AG04449 (cell line): ENCODE results near the gene PLEKHB1.

Experiments used
- CTCF ChIA-PET: fragments of 350-600 bp; formaldehyde crosslinking; extraction: SDS; loops from one replicate; lab custom pipeline; 2021; ENCODE audit warnings: antibody characterized with exemption; lab: Yijun Ruan, JAX
- POLR2A ChIA-PET: fragments of 400-600, 350-600 bp; formaldehyde crosslinking; extraction: SDS; loops from one replicate; lab custom pipeline; 2020; ENCODE audit warnings: antibody characterized with exemption, inconsistent platforms; lab: Yijun Ruan, JAX
- DNase-seq: peaks from one replicate; pipeline ENCODE4 v3.0.0-alpha.2; 2010; ENCODE audit warnings: low read depth, low spot score
- H3K4me3 ChIP-seq: 2 replicates; pipeline ENCODE4 v1.5.1; 2011; ENCODE audit warnings: low read depth, mild to moderate bottlenecking, control low read depth, low read length
- CTCF ChIP-seq: IDR thresholded peaks from one replicate; pipeline ENCODE4 v1.5.1; 2011; ENCODE audit warnings: mild to moderate bottlenecking, moderate library complexity, low read length, control low read depth, inconsistent platforms; ENCODE audit not compliant: insufficient read depth; ENCODE audit errors: missing control alignments

Gene PLEKHB1

GRCh38 chr11:73633999-73634398, 12.4 kb upstream of the PLEKHB1 start:
- CTCF ChIA-PET = interaction anchor here (6.5 kb wide), 1 partner anchor 9 kb away, joined by 66 read pairs; no protein-coding TSS in a partner anchor
- H3K4me3 ChIP-seq = no peak overlapping the region
- no peak for TF ChIP-seq CTCF
- no peak for DNase-seq
- POLR2A ChIA-PET = no interaction called here

- POLR2A ChIA-PET = no interaction called here
- no peak for DNase-seq
- CTCF ChIA-PET = interaction anchor here (1.1 to 6.5 kb wide), 4 partner anchors 10 to 25 kb away, joined by 3 to 66 read pairs (median 6); no protein-coding TSS in a partner anchor
- TF ChIP-seq CTCF = no peak
- H3K4me3 ChIP-seq = no peak overlapping the region
These were observed 10.7 kb upstream of the PLEKHB1 start for GRCh38 chr11:73635721-73636120.

GRCh38 chr11:73636249-73636648, 10.1 kb upstream of the PLEKHB1 start:
- no peak for TF ChIP-seq CTCF
- ChIA-PET POLR2A (no interaction called here), CTCF (interaction anchor here (1.1 to 6.5 kb wide), 5 partner anchors 9 to 329 kb away, joined by 3 to 66 read pairs (median 3); no protein-coding TSS in a partner anchor)

GRCh38 chr11:73637012-73637411, 9.4 kb upstream of the PLEKHB1 start:
- ChIA-PET CTCF (interaction anchor here (1.2 to 6.5 kb wide), 4 partner anchors 12 to 330 kb away, joined by 3 to 66 read pairs (median 6); no protein-coding TSS in a partner anchor), POLR2A (no interaction called here)
- no peak for DNase-seq
- H3K4me3 ChIP-seq = no peak overlapping the region
- no peak for TF ChIP-seq CTCF

More at GRCh38 chr11:73636249-73636648, 10.1 kb upstream of the PLEKHB1 start:
- DNase-seq = no peak
- no peak overlapping the region for H3K4me3 ChIP-seq

GRCh38 chr11:73640592-73640991, 5.8 kb upstream of the PLEKHB1 start:
- CTCF ChIA-PET = interaction anchor here (0.9 to 2.4 kb wide), 4 partner anchors 12 to 21 kb away, joined by 3 to 17 read pairs (median 6); no protein-coding TSS in a partner anchor
- DNase-seq = no peak
- H3K4me3 ChIP-seq = no peak overlapping the region
- POLR2A ChIA-PET = no interaction called here
- TF ChIP-seq CTCF = no peak

- ChIA-PET POLR2A (no interaction called here), CTCF (interaction anchor here (0.9 to 2.4 kb wide), 4 partner anchors 13 to 20 kb away, joined by 3 to 17 read pairs (median 6); no protein-coding TSS in a partner anchor)
- no peak for DNase-seq
- no peak for TF ChIP-seq CTCF
- H3K4me3 ChIP-seq = no peak overlapping the region
These were observed 4.7 kb upstream of the PLEKHB1 start for GRCh38 chr11:73641668-73642067.
